GM20000 (cell line): ENCODE measurements around the gene HES3.

Experiments used
- DNase-seq: peaks from one replicate; pipeline ENCODE4 v3.0.0; 2012; ENCODE audit warnings: low spot score
- TF ChIP-seq, protein P1 (sequence below): IDR thresholded peaks from 2 replicates; pipeline ENCODE4 v1.5.1; 2012; ENCODE audit warnings: mild to moderate bottlenecking, control low read depth; ENCODE audit errors: extremely low read depth, missing control alignments

HES3 gene

DNA sequence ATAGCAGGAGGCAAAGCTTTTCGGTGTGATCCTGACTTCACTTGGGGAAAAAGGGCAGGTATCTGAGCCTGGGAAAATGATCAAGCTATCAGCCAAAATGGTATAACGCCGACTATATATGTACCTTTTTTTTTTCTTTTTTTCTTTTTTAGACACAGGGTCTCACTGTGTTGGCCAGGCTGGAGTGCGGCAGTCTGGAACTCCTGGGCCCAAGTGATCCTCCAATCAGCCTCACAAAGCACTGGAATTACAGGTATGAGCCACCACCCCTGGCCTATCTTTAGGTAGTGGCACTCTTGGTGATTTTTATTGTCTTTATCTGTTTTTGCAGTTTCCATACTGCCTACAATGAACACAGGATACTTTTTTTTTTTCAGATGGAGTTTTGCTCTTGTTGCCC is 6.9 kb upstream of the HES3 start:
- TF ChIP-seq, protein P1, sequence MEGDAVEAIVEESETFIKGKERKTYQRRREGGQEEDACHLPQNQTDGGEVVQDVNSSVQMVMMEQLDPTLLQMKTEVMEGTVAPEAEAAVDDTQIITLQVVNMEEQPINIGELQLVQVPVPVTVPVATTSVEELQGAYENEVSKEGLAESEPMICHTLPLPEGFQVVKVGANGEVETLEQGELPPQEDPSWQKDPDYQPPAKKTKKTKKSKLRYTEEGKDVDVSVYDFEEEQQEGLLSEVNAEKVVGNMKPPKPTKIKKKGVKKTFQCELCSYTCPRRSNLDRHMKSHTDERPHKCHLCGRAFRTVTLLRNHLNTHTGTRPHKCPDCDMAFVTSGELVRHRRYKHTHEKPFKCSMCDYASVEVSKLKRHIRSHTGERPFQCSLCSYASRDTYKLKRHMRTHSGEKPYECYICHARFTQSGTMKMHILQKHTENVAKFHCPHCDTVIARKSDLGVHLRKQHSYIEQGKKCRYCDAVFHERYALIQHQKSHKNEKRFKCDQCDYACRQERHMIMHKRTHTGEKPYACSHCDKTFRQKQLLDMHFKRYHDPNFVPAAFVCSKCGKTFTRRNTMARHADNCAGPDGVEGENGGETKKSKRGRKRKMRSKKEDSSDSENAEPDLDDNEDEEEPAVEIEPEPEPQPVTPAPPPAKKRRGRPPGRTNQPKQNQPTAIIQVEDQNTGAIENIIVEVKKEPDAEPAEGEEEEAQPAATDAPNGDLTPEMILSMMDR: no peak
- no peak for DNase-seq

DNA sequence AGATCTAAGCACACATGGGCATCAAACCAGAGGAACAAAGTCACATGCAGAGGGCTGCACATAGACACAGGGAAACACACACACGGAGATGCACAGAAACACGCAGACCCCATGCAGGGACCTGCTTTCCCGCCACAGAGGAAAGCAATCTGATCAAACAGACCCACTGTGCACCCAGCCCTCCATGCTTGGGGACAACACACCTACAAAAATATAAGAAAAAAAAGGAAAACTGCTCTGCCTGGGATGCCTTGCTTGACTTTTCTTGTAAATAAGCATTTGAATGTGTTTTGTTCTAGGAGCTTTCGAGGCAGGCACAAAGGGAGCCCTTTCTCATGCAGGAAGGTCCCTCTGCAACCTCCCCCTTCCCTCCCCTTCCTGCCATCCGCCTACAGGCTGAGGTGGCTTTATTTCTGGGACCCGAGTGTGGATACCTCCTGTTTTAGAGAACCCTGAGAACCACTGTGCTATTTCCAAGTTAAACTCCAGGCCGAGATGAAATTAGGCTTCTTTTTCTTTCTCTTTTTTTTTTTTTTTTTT is 4.7 kb upstream of the HES3 start:
- TF ChIP-seq, protein P1: no peak
- no peak for DNase-seq

DNA sequence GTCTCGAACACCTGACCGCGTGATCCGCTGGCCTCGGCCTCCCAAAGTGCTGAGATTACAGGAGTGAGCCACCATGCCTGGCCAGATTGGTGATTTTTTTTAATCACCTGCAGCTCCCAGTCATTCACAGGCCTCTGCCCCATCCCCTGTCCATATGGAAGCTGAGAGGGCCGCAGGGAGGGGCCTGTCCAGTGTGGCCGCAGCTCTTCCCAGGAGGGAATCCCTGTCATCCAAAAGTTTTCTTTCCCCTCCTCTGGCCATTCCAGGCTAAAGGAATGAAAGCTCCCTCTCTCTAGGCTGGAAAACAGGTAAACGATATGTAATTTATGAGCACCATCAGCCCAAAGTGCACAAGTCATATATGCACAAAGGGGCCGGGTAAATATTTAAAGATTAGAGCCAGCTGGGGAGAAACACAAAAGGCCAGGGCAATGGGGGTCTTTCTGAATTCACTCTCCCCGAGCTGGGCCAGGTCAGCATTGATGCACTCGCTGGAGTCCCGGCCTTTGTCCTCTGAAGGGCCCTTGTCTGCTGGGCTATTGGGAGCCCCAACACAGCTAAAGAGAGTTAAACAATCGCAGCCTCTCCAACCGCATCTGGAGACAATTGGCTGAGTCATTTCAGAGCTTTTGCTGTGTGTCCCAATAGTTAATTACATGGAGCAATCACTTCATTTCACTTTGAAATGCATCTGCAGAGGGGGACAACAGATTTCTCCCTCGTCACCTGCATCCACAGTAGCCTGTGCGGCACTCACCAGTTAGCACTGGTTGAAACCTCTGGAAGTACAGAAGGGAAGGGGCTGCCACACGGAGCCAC is 3.8 kb upstream of the HES3 start:
- TF ChIP-seq, protein P1: no peak
- no peak for DNase-seq

DNA sequence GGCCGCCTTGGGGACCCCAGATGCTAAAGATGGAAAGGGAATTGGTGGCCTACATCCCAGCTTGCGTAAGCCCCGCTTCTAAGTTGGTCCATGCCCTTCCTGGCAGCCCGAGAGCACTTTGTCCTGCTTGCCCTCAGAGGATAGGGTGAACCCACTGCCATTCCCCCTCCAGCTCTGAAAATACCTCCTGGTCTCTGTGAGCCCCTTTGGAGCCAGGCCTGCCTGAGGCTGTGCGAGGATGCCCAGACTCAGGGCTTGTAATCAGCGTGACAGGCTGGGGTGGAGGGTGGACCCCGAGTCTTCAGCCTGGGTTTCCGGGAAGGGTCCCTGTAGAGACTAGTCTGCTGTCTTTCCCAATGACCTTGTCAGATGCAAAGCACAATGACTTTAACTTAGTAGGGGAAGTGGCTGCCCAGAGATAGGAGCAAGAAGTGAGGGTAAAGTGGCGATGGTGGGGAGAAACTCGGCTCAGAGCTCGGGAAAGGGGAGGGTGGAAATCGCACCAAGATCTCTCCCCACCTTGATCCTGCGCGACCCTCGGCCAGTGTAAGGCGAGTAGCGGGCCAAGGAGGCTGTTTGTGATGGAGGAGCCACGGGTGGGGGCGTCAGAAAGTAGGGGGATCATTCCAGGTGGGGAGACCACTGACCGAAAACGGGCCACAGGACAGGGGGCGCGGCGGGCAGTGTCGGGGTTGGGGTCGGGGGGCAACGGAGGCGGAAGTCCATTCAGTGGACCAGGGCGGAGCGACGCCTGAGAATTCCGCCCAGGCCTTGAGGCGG is 2.7 kb upstream of the HES3 start:
- TF ChIP-seq, protein P1: no peak
- no peak for DNase-seq

DNA sequence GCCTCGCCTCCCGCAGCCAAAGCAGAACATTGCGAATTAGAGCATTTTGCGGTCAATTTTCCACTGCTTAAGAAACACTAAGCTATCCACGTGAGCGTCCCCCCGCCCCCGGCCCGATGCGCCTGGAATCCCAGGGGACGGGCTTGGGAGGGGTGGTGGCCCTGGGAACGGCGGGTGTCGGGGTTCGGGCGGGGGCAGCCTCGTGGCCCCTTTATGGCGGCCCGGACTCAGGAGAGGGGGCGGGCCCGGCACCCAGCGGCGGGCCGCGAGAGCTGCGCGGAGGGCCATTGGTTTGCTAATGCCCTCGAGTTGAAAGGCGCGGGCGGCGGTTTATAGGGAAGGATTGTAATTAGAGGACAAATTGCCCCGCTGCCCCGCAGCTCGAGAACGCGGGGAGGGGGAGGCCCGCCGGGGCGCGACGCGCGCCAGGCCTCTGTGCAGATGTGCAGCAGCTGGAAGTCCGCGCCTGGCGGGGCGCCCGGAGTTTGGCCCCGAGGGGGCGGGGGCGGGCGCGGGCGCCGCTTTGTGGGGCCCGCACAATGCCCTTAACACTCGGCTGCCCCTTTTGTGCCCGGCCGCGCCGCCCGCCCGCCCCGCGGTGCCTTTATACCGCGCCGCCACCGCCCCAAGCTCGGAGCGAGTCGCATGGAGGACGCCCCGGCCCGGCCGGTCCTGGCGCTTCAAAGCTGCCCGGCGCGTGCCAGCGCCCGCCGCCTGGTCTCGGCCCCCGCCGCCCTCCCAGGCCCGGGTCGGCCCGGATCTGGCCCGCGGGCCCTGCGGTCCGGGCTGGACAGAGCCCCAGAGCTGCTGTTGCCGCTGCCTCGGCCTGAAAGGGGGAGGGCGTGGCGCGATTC is 1.9 kb upstream of the HES3 start:
- DNase-seq: no peak

DNA sequence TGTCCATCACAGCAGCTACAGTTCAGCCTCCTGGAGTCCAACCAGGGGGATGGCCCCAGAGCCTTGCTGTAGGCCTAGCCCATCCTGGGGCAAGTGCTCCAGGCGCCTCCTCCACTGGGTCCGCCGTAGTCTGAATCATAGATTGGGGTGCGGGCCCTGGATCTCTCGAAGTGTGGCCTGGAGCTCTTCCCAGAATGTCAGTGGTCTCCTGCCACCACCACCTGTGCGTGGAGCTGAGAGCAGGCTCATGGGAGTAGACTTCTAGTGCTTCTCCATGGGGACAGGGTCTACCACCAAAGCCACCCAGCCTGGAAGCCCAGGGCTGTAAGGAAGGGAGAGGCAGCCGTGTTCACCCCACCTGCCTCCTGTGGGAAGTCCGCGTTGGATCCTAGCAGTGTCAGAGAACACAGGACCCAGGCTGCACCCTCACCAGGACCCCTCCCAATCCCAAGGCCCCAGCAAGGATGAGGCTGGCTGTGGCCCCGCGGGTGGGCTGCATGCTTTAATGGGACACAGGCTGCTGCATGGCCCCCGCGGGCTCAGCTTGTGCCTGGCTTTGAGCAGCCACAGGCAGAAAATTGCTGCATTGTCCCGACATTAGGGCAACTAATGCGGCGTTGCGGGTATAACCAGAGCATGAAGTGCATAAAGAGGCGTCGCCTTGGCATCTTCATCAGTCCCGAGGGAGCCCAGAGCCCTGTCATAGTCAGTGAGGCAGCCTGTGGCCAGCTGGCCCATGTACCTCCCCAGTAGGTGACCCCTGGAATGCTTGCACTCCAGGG is 735 bp upstream of the HES3 start:
- no peak for DNase-seq
- TF ChIP-seq, protein P1: no peak

More for the DNA sequence above, 1.9 kb upstream of the HES3 start:
- TF ChIP-seq, protein P1: no peak
